GM19455 (cell line): ENCODE results near the gene AGPAT2.

ENCODE experiments used
- ATAC-seq: cut with Tn5 transposase; IDR thresholded peaks from one replicate; pipeline ENCODE4 v1.9.1; 2021; ENCODE audit not compliant: unreplicated experiment

Gene AGPAT2

DNA sequence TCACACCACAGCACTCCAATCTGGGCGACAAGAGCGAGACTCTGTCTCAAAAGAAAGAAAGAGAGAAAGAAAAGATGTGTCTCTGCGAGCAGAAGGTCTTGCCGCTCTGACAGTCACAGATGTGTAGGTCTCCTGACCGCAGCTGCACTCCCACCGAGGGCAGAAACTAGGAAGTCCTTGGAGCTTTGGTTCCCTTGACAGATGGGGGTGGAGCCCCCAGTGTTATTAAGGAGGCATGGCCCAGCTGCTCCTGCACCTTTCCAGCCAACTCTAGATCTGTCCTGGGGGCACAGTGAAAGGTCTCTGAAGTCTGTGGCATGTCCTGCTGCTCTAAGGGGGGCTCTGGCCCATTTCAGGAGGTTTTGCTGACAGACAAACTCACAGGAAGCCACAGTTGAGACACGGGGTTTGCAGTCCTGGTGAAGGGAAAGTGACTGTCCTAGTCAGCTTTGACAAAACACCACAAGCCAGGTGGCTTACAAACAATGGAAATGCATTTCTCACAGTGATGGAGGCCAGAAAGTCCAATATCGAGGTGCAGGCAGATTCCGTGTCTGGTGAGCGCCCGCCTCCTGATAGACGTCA lies 16.1 kb upstream of the AGPAT2 start:
- ATAC-seq, result no peak

DNA sequence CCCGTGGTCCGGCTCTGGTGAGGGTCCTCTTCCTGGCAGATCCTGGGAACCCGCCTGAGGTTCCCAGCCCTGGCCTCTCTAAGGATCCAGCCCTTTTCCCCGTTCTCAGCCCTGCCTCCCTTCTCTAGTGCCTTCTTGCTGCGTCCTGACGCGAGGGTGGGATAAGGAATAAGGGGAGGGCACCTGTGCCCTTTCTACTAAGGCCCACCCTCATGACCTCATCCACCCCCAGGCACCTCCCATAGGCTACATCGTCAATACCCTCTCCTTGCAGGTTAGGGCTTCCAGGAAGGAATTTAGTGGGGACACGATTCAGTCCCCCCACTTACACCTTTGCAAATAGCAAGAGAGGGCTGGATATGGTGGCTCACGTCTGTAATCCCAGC lies 14.4 kb upstream of the AGPAT2 start:
- ATAC-seq, result no peak

DNA sequence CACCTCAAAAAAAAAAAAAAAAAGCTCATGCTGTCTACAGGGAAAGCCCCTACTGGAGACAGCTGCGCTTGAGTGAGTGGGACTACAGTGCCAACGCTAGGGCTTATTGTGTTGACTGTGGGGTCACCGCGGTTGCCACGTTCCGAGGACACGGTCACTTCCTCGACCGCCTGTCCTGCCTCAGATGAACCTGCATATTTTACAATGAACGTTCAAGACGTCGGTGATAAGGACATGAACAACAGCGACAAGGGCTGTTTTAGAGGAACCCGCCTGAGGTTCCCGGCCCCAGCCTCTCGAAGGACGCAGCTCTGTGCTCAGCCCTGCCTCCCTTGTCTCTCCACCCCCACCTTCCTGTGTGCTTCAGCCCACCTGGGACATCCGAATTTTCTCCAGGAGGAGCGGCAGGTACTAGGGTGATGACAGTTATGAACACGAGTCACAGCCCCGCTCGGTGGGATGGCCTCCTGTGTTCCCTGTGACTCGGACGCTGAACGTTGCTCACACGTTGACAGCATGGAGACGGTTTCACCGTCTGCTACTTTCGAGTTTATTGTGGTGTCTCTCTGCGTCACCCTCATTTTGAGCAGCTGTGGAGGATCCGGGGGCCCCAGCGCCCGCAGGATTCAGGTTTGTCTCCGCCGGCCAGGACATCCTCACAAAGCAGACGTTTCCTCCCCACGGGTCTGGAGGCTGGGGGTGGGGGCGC lies 13.9 kb upstream of the AGPAT2 start:
- no peak for ATAC-seq

- no peak for ATAC-seq
Observed at GRCh38 chr9:136700304-136700703, 13.0 kb upstream of the AGPAT2 start.

DNA sequence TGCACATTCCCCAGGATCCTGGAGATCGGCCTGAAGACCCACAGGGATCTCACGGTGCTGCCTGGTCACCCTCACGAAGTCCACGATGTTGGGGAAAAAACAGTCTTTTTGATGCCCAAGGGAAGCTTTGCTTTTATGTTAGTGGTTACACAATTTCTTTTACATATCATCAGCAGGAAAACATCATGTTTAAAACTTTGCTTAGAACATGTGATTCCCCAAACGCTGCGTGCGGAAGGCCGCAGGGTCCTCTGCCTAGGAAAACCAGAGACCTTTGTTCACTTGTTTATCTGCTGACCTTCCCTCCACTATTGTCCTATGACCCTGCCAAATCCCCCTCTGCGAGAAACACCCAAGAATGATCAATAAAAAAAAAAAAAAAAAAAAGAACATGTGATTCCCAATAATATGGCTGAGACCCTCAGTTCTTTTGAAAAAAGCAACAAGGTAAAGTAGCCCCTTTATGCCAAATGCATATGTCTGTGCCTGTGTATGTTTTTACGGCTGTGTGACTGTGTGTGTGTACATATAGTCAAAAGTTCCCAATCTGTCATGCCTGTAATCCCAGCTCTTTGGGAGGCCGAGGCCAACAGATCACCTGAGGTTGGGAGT lies 11.5 kb upstream of the AGPAT2 start:
- no peak for ATAC-seq

DNA sequence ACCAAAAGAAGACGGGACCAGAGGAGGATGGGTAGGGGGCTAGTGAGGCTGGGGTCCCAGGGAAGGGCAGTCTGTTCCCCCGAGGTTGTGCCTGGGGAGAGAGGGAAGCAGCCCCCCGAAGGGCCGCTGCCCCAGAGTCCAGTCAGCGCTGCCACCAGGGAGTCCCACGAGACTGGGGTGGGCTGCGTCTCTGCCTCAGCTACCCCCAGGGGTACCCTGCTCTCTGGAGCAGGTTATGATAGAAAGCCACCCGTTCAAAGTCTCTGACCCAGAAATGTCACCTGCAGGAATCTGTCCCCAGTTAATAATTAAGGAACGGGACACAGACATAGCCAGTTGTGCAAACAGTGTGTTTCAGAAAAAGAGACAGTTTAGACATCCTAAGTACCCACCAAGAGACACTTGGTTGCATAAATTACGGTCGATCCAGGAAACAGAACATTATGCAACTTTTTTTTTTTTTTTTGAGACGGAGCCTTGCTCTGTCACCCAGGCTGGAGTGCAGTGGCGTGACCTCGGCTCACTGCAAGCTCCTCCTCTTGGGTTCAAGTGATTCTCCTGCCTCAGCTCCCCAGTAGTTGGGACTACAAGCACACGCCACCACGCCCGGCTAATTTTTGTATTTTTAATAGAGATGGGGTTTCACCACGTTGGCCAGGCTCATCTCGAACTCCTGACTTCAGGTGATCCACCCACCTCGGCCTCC lies 10.7 kb upstream of the AGPAT2 start:
- ATAC-seq, result no peak

DNA sequence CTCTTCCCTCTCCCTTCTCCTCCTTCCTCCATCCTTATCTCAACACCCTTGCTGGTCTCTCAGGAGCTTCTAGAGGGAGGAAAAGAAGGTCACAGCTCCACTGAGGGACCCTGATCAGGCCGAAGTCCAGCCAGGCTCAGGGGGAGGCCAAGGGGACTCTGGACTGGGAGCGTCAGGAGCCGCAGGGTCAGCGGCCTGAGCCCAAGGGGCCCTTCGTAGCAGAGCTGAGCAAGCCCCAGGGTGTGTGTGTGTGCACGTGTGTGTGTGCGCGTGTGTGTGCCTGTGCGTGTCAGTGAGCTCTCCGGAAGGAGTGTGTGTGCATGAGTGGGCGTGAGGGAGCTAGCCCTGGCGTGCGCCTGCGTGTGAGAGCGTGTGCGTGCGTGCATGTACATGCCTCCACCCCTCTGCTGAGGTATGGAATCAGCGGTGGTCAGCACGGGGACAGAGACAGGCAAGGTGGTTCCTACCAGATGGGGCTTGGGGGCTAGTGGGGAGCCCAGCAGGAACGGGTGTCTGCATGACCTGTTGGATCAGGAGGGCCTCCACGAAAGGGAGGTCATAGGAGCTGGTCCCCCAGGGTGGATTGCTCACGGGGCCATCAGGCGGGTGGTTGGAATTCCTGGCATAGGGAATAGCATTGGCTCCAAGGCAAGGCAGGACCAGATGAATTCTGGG lies 10.0 kb upstream of the AGPAT2 start:
- no peak for ATAC-seq

- ATAC-seq, result no peak
Observed at GRCh38 chr9:136696502-136696901, 9.2 kb upstream of the AGPAT2 start.

DNA sequence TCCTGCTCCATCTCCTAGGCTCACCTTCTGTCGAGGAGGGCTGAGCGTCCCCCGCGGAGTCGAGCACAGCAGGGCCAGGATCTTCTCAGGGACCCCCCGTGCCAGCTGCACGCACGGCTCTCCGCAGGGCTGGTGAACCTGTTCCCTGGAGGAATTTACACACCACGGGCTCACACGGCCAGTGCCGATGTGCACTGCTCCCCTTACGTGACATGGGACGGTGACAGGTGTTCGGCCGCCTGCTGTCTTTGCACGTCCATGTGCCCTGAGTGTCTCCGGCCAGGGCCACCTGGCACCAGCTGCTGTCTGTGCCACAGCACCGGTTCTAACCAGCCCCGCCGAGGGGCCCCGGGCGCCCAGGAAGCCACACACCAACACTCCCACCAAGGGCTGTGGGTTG lies 8.7 kb upstream of the AGPAT2 start:
- ATAC-seq, result no peak

DNA sequence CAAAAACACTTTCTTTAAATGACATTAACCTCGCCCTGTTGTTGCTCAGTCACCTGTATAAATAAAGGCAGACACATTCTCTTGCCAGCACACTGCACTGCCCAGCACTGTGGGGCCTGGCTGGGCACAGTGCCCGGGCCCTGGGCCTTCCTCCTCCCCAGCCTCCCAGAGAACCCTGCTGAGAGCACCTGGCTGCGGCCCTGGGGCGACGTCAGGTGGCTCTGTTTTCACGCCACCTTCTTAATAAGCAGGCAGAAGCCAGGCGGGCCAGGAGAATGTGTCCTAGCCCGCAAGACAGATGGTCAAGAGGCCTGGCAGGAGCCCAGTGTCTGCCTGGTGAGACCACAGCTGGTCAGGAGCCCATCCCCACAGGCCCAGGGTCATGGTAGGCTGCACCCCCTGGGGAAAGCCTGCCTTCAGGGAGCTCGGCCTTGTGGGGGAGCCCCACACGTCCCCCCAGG lies 8.2 kb upstream of the AGPAT2 start:
- ATAC-seq, result no peak

DNA sequence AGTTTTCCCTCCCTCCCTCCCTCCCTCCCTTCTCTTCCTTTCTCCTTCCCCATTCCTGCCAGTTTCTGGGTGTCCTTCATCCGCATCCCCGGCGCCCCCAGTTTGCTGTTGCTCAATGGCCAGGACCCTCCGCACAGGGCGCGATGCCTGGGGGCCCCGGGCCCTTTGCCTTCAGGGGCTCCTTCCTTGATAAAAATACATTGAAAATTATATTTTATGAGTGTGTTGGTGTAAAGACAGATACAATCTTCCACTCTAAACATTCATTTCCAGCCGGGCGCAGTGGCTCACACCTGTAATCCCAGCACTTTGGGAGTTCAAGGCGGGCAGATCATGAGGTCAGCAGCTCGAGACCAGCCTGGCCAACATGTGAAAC lies 7.6 kb upstream of the AGPAT2 start:
- ATAC-seq, result no peak

DNA sequence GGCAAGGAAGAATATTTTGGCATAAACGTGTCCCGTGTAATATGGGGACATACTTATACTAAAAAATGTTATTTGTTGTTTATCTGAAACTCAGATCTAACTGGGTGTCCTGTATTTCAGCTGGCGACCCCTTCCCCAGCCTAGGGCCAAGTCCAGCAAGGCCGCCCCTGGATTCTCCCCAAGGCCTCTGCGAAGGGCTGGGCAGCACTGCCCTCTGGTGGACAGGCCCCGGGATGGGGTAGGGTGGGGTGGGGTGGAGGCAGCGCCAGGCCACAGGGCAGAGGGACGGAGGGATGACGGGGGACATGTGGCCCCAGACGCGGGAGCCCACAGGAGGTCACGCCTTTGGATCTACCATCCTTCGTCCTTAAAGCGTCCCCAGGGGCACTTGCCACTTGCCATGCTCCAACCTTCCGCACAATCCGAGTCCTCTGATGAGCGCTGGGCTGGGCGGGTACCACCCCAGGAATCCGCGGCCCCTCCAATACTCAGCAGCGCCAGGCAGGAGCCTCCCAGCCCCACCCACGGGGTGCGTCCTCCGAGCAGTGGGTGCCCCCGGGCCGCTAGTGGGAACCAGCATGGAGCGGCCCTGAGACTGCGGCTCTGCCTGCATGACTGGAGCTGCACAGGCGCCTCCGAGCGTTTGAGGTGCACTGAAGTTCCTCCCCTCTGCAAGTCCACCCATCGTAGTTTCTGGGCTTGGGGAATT lies 7.1 kb upstream of the AGPAT2 start:
- no peak for ATAC-seq

- ATAC-seq, result no peak
Observed at GRCh38 chr9:136693490-136694162, 6.4 kb upstream of the AGPAT2 start.

GRCh38 chr9:136693135-136693489 lies 5.9 kb upstream of the AGPAT2 start:
- ATAC-seq, result no peak

GRCh38 chr9:136692185-136693134 lies 5.2 kb upstream of the AGPAT2 start:
- ATAC-seq, result no peak

- no peak for ATAC-seq
Observed at GRCh38 chr9:136691316-136692184, 4.3 kb upstream of the AGPAT2 start.

DNA sequence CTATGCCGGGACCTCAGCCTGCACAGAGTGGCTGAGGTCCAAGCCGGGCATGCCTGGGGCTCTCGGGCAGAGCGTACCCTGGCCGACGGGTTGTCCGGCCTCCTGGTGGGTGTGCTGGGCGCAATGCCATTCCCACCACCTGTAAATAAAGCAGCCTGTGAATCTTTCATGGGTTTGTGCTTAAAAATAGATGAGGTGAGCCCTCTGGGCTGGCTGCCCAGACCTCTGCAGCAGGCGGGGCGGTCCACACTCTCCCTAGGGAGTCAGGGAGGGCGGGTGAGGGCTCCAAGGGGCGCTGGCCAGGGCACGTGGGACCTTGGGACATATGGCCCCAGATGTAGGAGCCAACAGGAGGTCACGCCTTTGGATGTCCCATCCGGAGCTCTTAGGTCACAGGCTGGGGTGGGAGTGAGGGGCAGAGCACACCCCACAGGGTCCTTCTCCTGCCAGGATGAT lies 3.6 kb upstream of the AGPAT2 start:
- no peak for ATAC-seq
